Loucy (cell line): ENCODE data around the gene GLDC.

ENCODE experiments used
- CTCF ChIP-seq: fragments of 200-600 bp; sonication (generic); conservative IDR thresholded peaks from 2 replicates; pipeline ENCODE4 v1.5.1; 2014; ENCODE audit warnings: mild to moderate bottlenecking, antibody characterized with exemption, low read length
- EZH2phosphoT487 ChIP-seq: fragments of 200-600 bp; IDR thresholded peaks from 2 replicates; pipeline ENCODE4 v1.6.1; 2018; ENCODE audit warnings: antibody characterized with exemption, mild to moderate bottlenecking, moderate library complexity, borderline replicate concordance

- TF ChIP-seq EZH2phosphoT487 (no peak), CTCF (no peak)
Observed at GRCh38 chr9:6564360-6564759, 81.2 kb downstream of the GLDC start.
